GM12878 (cell line): ENCODE measurements around the gene TMEM38B.
"Not testable (repeated sequence)": the region's sequence is repeated elsewhere in the genome, so short reads cannot be mapped to it uniquely, and the experiment has no call there.

Experiments
- CREB1 ChIP-seq: IDR thresholded peaks from 2 replicates; pipeline ENCODE4 v1.6.1; 2012; ENCODE audit warnings: low read depth, mild to moderate bottlenecking, inconsistent platforms
- EZH2 ChIP-seq: IDR thresholded peaks from 2 replicates; pipeline ENCODE4 v1.6.1; 2012; ENCODE audit warnings: low read depth, mild to moderate bottlenecking, control low read depth, inconsistent platforms, low read length, borderline replicate concordance; ENCODE audit not compliant: control insufficient read depth
- HDAC6 ChIP-seq: fragments of 200-600 bp; sonication (generic); IDR thresholded peaks from one replicate; pipeline ENCODE4 v1.8.0; 2017; ENCODE audit warnings: antibody characterized with exemption; ENCODE audit not compliant: unreplicated experiment
- LARP7 ChIP-seq: fragments of 450-650 bp; IDR thresholded peaks from 2 replicates; pipeline ENCODE4 v1.6.1; 2017; ENCODE audit warnings: mild to moderate bottlenecking
- PAX5 ChIP-seq: IDR thresholded peaks from 2 replicates; pipeline ENCODE4 v1.6.1; 2011; ENCODE audit warnings: low read depth, low read length, borderline replicate concordance
- POLR2A ChIP-seq: IDR thresholded peaks from 2 replicates; pipeline ENCODE4 v1.6.1; 2011; ENCODE audit warnings: low read depth, mild to moderate bottlenecking, low read length
- POLR2AphosphoS5 ChIP-seq: IDR thresholded peaks from 2 replicates; pipeline ENCODE4 v1.6.1; 2011; ENCODE audit warnings: mild to moderate bottlenecking, low read length, inconsistent platforms

GRCh38 chr9:105783495-105783872 lies 89.1 kb downstream of the TMEM38B start:
- not testable (repeated sequence) for TF ChIP-seq EZH2, PAX5, POLR2AphosphoS5, LARP7, HDAC6, CREB1, POLR2A
